Hematopoietic multipotent progenitor cell treated with erythropoietin and hydrocortisone succinate and interleukin-3 and kit ligand, for 6 days (in vitro differentiated cells): ENCODE results near the gene HSPB9.

Experiments used
- DNase-seq: peaks from one replicate; pipeline ENCODE4 v3.0.0-alpha.2; 2015

The HSPB9 gene

GRCh38 chr17:42101513-42102292 lies 20.9 kb upstream of the HSPB9 start:
- peak; percentile 82 for DNase-seq

- DNase-seq: no peak
Observed at GRCh38 chr17:42103221-42103954, 19.2 kb upstream of the HSPB9 start.

GRCh38 chr17:42104264-42104663 lies 18.3 kb upstream of the HSPB9 start:
- DNase-seq: no peak

GRCh38 chr17:42106009-42106408 lies 16.6 kb upstream of the HSPB9 start:
- DNase-seq: no peak

- DNase-seq: no peak
Observed at GRCh38 chr17:42107124-42107523, 15.5 kb upstream of the HSPB9 start.

GRCh38 chr17:42107597-42108576 lies 14.7 kb upstream of the HSPB9 start:
- DNase-seq: peak; percentile 96

- no peak for DNase-seq
Observed at GRCh38 chr17:42109086-42109485, 13.5 kb upstream of the HSPB9 start.

- DNase-seq: no peak
Observed at GRCh38 chr17:42110301-42111264, 12.0 kb upstream of the HSPB9 start.

GRCh38 chr17:42111265-42111636 lies 11.4 kb upstream of the HSPB9 start:
- no peak for DNase-seq

GRCh38 chr17:42111871-42112551 lies 10.6 kb upstream of the HSPB9 start:
- DNase-seq: peak; percentile 48

GRCh38 chr17:42112552-42113176 lies 9.9 kb upstream of the HSPB9 start, which contains the start of gene DHX58:
DHX58 (minus strand) TSS chr17:42112714; CDS start chr17:42111892, 822 bp downstream.
- DNase-seq: peak; percentile 96

GRCh38 chr17:42113293-42114069 lies 9.1 kb upstream of the HSPB9 start:
- DNase-seq: no peak

- DNase-seq: no peak
Observed at GRCh38 chr17:42114118-42114517, 8.5 kb upstream of the HSPB9 start.

- DNase-seq: peak; percentile 94
Observed at GRCh38 chr17:42116705-42117396, 5.8 kb upstream of the HSPB9 start.

GRCh38 chr17:42117397-42118125 lies 5.0 kb upstream of the HSPB9 start:
- DNase-seq: no peak

- DNase-seq: no peak
Observed at GRCh38 chr17:42118126-42118510, 4.5 kb upstream of the HSPB9 start.

GRCh38 chr17:42118545-42118944 lies 4.1 kb upstream of the HSPB9 start:
- peak; percentile 75 for DNase-seq

- DNase-seq: no peak
Observed at GRCh38 chr17:42119301-42119700, 3.3 kb upstream of the HSPB9 start.
